Cardiac septum (tissue), 1 donor: ENCODE results near the gene REPIN1. TPM values are rescaled to one million over a fixed set of nuclear protein-coding genes. Genes with fewer than 3 reads are reported as not detected.

Experiments used
- DNase-seq: peaks from one replicate; pipeline ENCODE4 v3.0.0-alpha.2; 2020; ENCODE audit warnings: low spot score
- intact Hi-C: fragments of 100-400 bp; cut with DNase I; formaldehyde crosslinking; loops from one replicate; pipeline ENCODE4 v1.14.0; 2022
- total RNA-seq: library from RNA; stranded (reverse); fragmentation: NEBNext Ultra II Directional; extraction: Animal tissue kit (Norgen Biotek cat#: 25700); gene quantifications from one replicate; pipeline ENCODE4 v1.2.1, GENCODE V29; 2021
- donor health status: DM: no; HTN: no; CAD: no.

REPIN1 gene
- total RNA-seq, 1 donor from 2014 or later: 85.5 TPM

GRCh38 chr7:150410680-150411346 is 42.2 kb downstream of the REPIN1 start:
- DNase-seq: peak; percentile 26
- intact Hi-C loops: no loop called here

- intact Hi-C loops: no loop called here
- peak; percentile 70 for DNase-seq
Observed at GRCh38 chr7:150411606-150412005, 43.0 kb downstream of the REPIN1 start.

GRCh38 chr7:150412016-150412415 is 43.4 kb downstream of the REPIN1 start:
- intact Hi-C loops: no loop called here
- peak; percentile 46 for DNase-seq

DNA sequence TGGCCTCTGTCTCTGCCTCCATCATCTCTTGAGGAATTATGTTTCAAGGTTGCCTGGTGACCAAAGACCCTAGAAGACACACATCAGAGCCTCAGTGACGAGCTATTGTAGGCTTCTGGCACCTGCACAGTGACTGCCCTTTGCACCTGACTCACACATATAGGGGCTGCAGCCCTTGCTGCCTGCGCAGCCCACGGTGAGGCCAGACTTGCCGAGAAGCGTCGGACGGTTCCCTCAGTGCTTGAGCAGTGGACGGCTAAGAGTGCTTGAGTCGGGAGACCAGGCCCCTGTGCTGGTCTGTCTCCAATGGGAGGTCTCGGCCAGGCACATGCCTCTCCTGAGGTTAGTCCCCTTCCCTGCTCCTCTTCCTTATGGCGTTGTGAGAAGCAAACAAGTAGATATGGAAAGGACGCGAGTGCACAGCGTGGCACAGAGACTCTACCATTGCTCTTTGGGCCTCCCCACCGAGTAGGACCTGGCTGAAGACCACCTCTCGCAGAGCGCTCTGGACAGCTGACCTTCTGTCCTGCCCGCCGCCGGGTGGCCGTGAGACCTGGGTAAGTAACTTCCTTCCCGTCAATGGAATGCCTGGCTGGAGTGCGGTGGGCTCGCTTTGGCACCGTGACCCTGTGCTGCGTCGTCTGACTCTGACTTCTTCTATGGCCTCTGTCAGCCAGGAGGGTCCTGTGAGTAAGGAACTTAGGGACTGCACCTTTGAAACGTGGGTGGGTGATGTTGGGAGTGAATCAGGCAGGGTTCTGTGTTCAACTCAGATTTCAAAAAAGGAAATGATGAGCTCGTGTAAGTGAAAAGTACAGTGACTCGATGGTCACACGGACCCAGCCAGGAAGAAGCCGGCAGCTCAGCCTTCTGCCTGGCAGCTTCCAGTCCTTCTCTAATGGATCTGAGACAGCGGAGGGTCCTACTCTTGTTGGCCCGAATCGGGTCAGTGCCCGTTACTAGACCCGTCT is 44.2 kb downstream of the REPIN1 start:
- intact Hi-C loops: no loop called here

GRCh38 chr7:150413640-150414081 is 45.0 kb downstream of the REPIN1 start:
- no peak for DNase-seq
- intact Hi-C loops: no loop called here

More for the DNA sequence above, 44.2 kb downstream of the REPIN1 start:
- DNase-seq: no peak

GRCh38 chr7:150415161-150416153 is 46.8 kb downstream of the REPIN1 start:
- DNase-seq: no peak
- intact Hi-C loops: no loop called here

GRCh38 chr7:150417239-150417638 is 48.6 kb downstream of the REPIN1 start:
- intact Hi-C loops: no loop called here
- DNase-seq: no peak

- DNase-seq: no peak
Observed at GRCh38 chr7:150417863-150418262, 49.2 kb downstream of the REPIN1 start.

GRCh38 chr7:150420242-150420641 is 51.6 kb downstream of the REPIN1 start:
- intact Hi-C loops: loop anchor here (5.0 kb wide), 2 partner anchors 63 to 133 kb away; no protein-coding TSS in a partner anchor
- DNase-seq: no peak

More at GRCh38 chr7:150417863-150418262, 49.2 kb downstream of the REPIN1 start:
- intact Hi-C loops: no loop called here

DNA sequence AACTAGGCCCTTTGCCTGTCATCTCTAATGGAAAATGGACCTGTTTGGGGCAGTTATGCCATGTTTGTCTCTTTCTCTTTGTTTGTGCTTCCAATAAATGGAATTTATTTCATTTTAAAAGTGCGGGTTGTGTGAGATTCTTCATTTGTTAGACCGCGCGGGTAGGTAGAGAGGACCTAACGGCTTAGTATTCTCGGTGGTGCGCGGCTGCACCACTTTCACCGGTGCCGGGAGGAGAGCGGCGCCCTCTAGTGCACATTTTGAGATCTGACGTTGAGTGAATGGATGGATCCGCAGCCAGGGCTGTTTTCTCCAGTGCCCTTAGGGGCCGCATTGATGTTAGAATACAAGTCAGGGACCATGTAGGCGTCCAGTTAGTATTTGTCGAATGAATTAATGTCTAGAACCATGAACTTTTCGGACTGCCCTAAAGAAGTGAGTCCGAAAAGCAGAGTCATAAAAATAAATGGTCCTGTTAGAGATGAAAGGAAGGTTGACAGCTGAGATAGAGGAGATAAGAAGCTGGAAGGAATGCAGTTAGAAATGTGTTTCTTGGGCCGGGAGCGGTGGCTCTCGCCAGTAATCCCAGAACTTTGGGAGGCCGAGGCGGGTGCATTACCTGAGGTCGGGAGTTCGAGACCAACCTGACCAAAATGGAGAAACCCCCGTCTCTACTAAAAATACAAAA is 52.5 kb downstream of the REPIN1 start:
- DNase-seq: peak; percentile 89
- intact Hi-C loops: loop anchor here (5.0 kb wide), 2 partner anchors 64 to 134 kb away; no protein-coding TSS in a partner anchor

GRCh38 chr7:150421831-150422230 is 53.2 kb downstream of the REPIN1 start:
- intact Hi-C loops: loop anchor here (5.0 kb wide), 2 partner anchors 65 to 135 kb away; no protein-coding TSS in a partner anchor
- DNase-seq: no peak

Other genes starting within 250 kb of the REPIN1 start
- gene LRRC61, start 45.5 kb upstream of the REPIN1 start, total RNA-seq: 4.4 TPM
- gene ACTR3C, start 45.3 kb upstream of the REPIN1 start, total RNA-seq: 4.6 TPM
- gene RARRES2, start 27.2 kb upstream of the REPIN1 start, total RNA-seq: 10.6 TPM
- gene ZNF775, start 10.5 kb downstream of the REPIN1 start, total RNA-seq: 3.4 TPM
- gene GIMAP8, start 81.8 kb downstream of the REPIN1 start, total RNA-seq: 16.3 TPM
- 13.0 TPM for gene GIMAP7, start 146.1 kb downstream of the REPIN1 start, total RNA-seq
- 18.2 TPM for gene GIMAP4, start 198.6 kb downstream of the REPIN1 start, total RNA-seq